Urinary bladder (tissue), 4 donors: ENCODE data around the gene COL9A2. TPM values are rescaled to one million over a fixed set of nuclear protein-coding genes. Genes with fewer than 3 reads are reported as not detected.

Source experiments
- DNase-seq: peaks from one replicate; pipeline ENCODE4 v3.0.0-alpha.2; 2015; ENCODE audit errors: extremely low spot score
- H3K27ac ChIP-seq: one replicate; pipeline ENCODE4 v1.5.1; 2013; ENCODE audit warnings: low read depth, mild to moderate bottlenecking, moderate library complexity
- H3K36me3 ChIP-seq: one replicate; pipeline ENCODE4 v1.6.1; 2013; ENCODE audit warnings: mild to moderate bottlenecking, moderate library complexity; ENCODE audit not compliant: insufficient read depth
- H3K4me1 ChIP-seq: one replicate; pipeline ENCODE4 v1.6.1; 2013; ENCODE audit warnings: mild to moderate bottlenecking, moderate library complexity; ENCODE audit not compliant: insufficient read depth
- H3K4me3 ChIP-seq: one replicate; pipeline ENCODE4 v1.5.1; 2013; ENCODE audit warnings: low read depth, low read length
- WGBS: extraction: QIAGEN DNeasy Blood & Tissue Kit; methylation state at CpG from one replicate; pipeline ENCODE4 v1.1.7; 2013; 5-methylcytosine and 5-hydroxymethylcytosine counted together
- polyA plus RNA-seq: library from polyadenylated mRNA; stranded (reverse); fragments of 200-250 nt; gene quantifications from one replicate; pipeline ENCODE4 v1.2.3, GENCODE V29; 2013
- total RNA-seq: library from RNA; depleted of rRNA; stranded (reverse); fragments of >200 nt; gene quantifications from one replicate; pipeline ENCODE4 v1.2.3, GENCODE V29; 2014
- donor health status: healthy with polysubstance abuse.
- donor health status: healthy.

The COL9A2 gene
- total and polyA plus RNA-seq, 2 donors = 8.7 to 11.2 TPM

GRCh38 chr1:40255231-40255630, 61.9 kb downstream of the COL9A2 start:
- DNase-seq = no peak
- Histone ChIP-seq H3K4me1 (no peaks in the 10 kb centered on the region), H3K27ac (no peak overlapping the region), H3K36me3 (no peaks in the 10 kb centered on the region), H3K4me3 (no peak overlapping the region)

DNA sequence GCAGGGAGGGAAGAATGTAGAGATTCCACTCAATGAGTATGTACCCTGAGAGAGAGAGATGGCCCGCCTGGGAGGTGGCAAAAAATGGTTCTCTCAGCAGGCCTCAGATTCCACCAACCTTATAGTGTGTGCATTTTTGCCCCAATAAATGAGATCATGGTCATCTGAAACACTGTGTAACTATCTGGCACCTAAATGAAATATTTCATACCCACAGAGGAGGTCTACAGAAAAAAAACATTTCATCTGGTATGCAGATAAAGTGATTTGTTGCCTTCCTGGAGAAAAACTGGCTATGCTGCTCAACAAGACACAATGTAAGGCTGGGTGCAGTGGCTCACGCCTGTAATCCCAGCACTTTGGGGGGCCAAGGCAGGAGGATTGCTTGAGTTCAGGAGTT, 64.5 kb downstream of the COL9A2 start:
- H3K4me1 ChIP-seq = no peaks in the 10 kb centered on the region
- no peaks in the 10 kb centered on the region for H3K36me3 ChIP-seq
- no peak for DNase-seq
- H3K4me3 ChIP-seq = no peak overlapping the region
- H3K27ac ChIP-seq = no peak overlapping the region
- 66% methylated on average over 2 of the region's 2 CpGs for WGBS

GRCh38 chr1:40251456-40251855, 65.6 kb downstream of the COL9A2 start:
- WGBS = 74% methylated on average over 4 of the region's 4 CpGs

More at GRCh38 chr1:40251456-40251855, 65.6 kb downstream of the COL9A2 start:
- H3K36me3 ChIP-seq = no peaks in the 10 kb centered on the region
- H3K27ac ChIP-seq = no peak overlapping the region
- DNase-seq = no peak
- H3K4me1 ChIP-seq = no peaks in the 10 kb centered on the region
- H3K4me3 ChIP-seq = no peak overlapping the region

Other genes starting within 250 kb of the COL9A2 start
- gene PPT1, start 220.0 kb downstream of the COL9A2 start, total RNA-seq = 58.7 TPM
- gene PPT1, start 220.0 kb downstream of the COL9A2 start, polyA plus RNA-seq = 102 TPM
- gene RLF, start 155.9 kb downstream of the COL9A2 start, total RNA-seq = 67.7 TPM
- gene RLF, start 155.9 kb downstream of the COL9A2 start, polyA plus RNA-seq = 9.2 TPM
- gene TMCO2, start 69.3 kb downstream of the COL9A2 start, total RNA-seq = not detected
- gene TMCO2, start 69.3 kb downstream of the COL9A2 start, polyA plus RNA-seq = not detected
- gene ZMPSTE24, start 59.0 kb downstream of the COL9A2 start, total RNA-seq = 67.8 TPM
- gene ZMPSTE24, start 59.0 kb downstream of the COL9A2 start, polyA plus RNA-seq = 32.3 TPM
- gene SMAP2, start 56.4 kb upstream of the COL9A2 start, total RNA-seq = 17.0 TPM
- 47.3 TPM for gene SMAP2, start 56.4 kb upstream of the COL9A2 start, polyA plus RNA-seq
- gene ZFP69B, start 133.2 kb upstream of the COL9A2 start, total RNA-seq = 6.6 TPM
- 0.89 TPM for gene ZFP69B, start 133.2 kb upstream of the COL9A2 start, polyA plus RNA-seq
- gene ZFP69, start 160.0 kb upstream of the COL9A2 start, total RNA-seq = 8.6 TPM
- gene ZFP69, start 160.0 kb upstream of the COL9A2 start, polyA plus RNA-seq = 2.8 TPM
- 9.7 TPM for gene EXO5, start 191.5 kb upstream of the COL9A2 start, total RNA-seq
- 6.8 TPM for gene EXO5, start 191.5 kb upstream of the COL9A2 start, polyA plus RNA-seq
- 9.9 TPM for gene ZNF684, start 214.4 kb upstream of the COL9A2 start, total RNA-seq
- 3.2 TPM for gene ZNF684, start 214.4 kb upstream of the COL9A2 start, polyA plus RNA-seq